ENCODE measurements around the gene MRPS31.

- TF ChIP-seq CTCF (IDR thresholded peaks at IDR 0.05) (no peak), POLR2AphosphoS5 (IDR thresholded peaks at IDR 0.05) (no peak)
Measured at GRCh38 chr13:40762849-40763248, 8.1 kb downstream of the MRPS31 start.

All from gastroesophageal sphincter (tissue), 3 donors.